A549 (cell line): ENCODE results near the gene SELPLG. TPM values are rescaled to one million over a fixed set of nuclear protein-coding genes. Genes with fewer than 3 reads are reported as not detected.

Experiments used
- ATAC-seq, 2 experiments: fragments of 200-7000 bp in 1 of 2; fragments of >200 bp in 1 of 2; cut with Nextera tagmentation in 1 of 2; cut with Tn5 transposase in 1 of 2; 3 replicates each; pipeline versions ENCODE4 v1.8.0 to v1.9.1; 2018 to 2020; ENCODE audit warnings: mild to moderate bottlenecking in 1 of 2, moderate library complexity in 1 of 2
- CTCF ChIA-PET: fragments of 300-600 bp; sonication (Branson Sonifier 250); formaldehyde crosslinking; extraction: SDS; loops from one replicate; lab custom pipeline; 2021; ENCODE audit warnings: antibody characterized with exemption, inconsistent platforms; lab: Yijun Ruan, JAX
- POLR2A ChIA-PET: fragments of 350-600 bp; formaldehyde crosslinking; extraction: SDS; loops from one replicate; lab custom pipeline; 2021; ENCODE audit warnings: antibody characterized with exemption, inconsistent platforms; lab: Yijun Ruan, JAX
- DNase-seq, 2 experiments: peaks; one replicate each; pipeline versions ENCODE4 v3.0.0 to v3.0.0-alpha.2; 2011 to 2016; ENCODE audit warnings: low read depth in 1 of 2, low spot score in 1 of 2
- FAIRE-seq: peaks from 2 replicates; lab custom pipeline; 2011; peaks lifted over from hg19 to GRCh38; lab: Jason Lieb, UNC
- H3K27ac ChIP-seq, 2 experiments: fragments of >200 bp; sonication (Bioruptor Twin); formaldehyde crosslinking; 3 replicates each; pipeline ENCODE4 v1.5.1; 2016 to 2017
- H3K4me1 ChIP-seq: fragments of >200 bp; sonication (Bioruptor Twin); formaldehyde crosslinking; 3 replicates; pipeline ENCODE4 v1.6.1; 2016
- H3K4me2 ChIP-seq: fragments of >200 bp; sonication (Bioruptor Twin); formaldehyde crosslinking; 3 replicates; pipeline ENCODE4 v1.6.1; 2016
- H3K4me3 ChIP-seq: fragments of >200 bp; sonication (Bioruptor Twin); formaldehyde crosslinking; 3 replicates; pipeline ENCODE4 v1.5.1; 2016
- H3K9me3 ChIP-seq: fragments of >200 bp; sonication (Bioruptor Twin); formaldehyde crosslinking; 3 replicates; pipeline ENCODE4 v1.6.1; 2016
- CBX8 ChIP-seq: fragments of 200-600 bp; sonication (generic); IDR thresholded peaks from 2 replicates; pipeline ENCODE4 v1.6.1; 2016
- CHD2 ChIP-seq: fragments of 150-350 bp; IDR thresholded peaks from 2 replicates; pipeline ENCODE4 v1.6.1; 2014; ENCODE audit warnings: low read length; ENCODE audit not compliant: partially characterized antibody
- EHMT2 ChIP-seq: fragments of 200-600 bp; sonication (generic); IDR thresholded peaks from 2 replicates; pipeline ENCODE4 v1.6.1; 2016; ENCODE audit warnings: antibody characterized with exemption, low read depth, mild to moderate bottlenecking, moderate library complexity
- EP300 ChIP-seq, 2 experiments: fragments of >200 bp; sonication (Bioruptor Twin); formaldehyde crosslinking; IDR thresholded peaks; 2 replicates in 1 of 2; 3 replicates in 1 of 2; pipeline ENCODE4 v1.6.1; 2016 to 2017
- GATA3 ChIP-seq: IDR thresholded peaks from 2 replicates; pipeline ENCODE4 v1.6.1; 2012; ENCODE audit warnings: borderline replicate concordance
- HDAC2 ChIP-seq: fragments of 200-600 bp; sonication (generic); IDR thresholded peaks from 2 replicates; pipeline ENCODE4 v1.6.1; 2016
- HEYL ChIP-seq: fragments of 250-450 bp; sonication (Bioruptor Pico); IDR thresholded peaks from 2 replicates; pipeline ENCODE4 v1.8.0; 2021; ENCODE audit warnings: mild to moderate bottlenecking, moderate library complexity
- HOXB5 ChIP-seq: fragments of 250-450 bp; sonication (Bioruptor Pico); IDR thresholded peaks from 2 replicates; pipeline ENCODE4 v1.5.0; 2020; ENCODE audit warnings: mild to moderate bottlenecking, moderate library complexity
- KDM1A ChIP-seq: fragments of 200-600 bp; sonication (generic); IDR thresholded peaks from 2 replicates; pipeline ENCODE4 v1.6.1; 2016; ENCODE audit warnings: low read depth, mild to moderate bottlenecking
- KDM5A ChIP-seq: fragments of 200-600 bp; sonication (generic); IDR thresholded peaks from 2 replicates; pipeline ENCODE4 v1.6.1; 2016; ENCODE audit warnings: antibody characterized with exemption, mild to moderate bottlenecking
- MAFK ChIP-seq: fragments of 450-650 bp; IDR thresholded peaks from 2 replicates; pipeline ENCODE4 v1.6.1; 2014; ENCODE audit not compliant: partially characterized antibody
- MAZ ChIP-seq: fragments of 150-350 bp; IDR thresholded peaks from 2 replicates; pipeline ENCODE4 v1.6.1; 2014; ENCODE audit warnings: antibody characterized with exemption, low read depth, low read length, borderline replicate concordance
- NPAS2 ChIP-seq: fragments of 250-450 bp; sonication (Bioruptor Pico); IDR thresholded peaks from 2 replicates; pipeline ENCODE4 v1.8.0; 2022; ENCODE audit warnings: mild to moderate bottlenecking, moderate library complexity, borderline replicate concordance
- NR3C1 ChIP-seq: fragments of >200 bp; sonication (Bioruptor Twin); formaldehyde crosslinking; IDR thresholded peaks from 3 replicates; pipeline ENCODE4 v1.6.1; 2017
- POLR2A ChIP-seq: IDR thresholded peaks from 2 replicates; pipeline ENCODE4 v1.6.1; 2012; ENCODE audit warnings: mild to moderate bottlenecking, low read length
- RAD21 ChIP-seq, 2 experiments: fragments of >200 bp in 1 of 2; sonication (Bioruptor Twin) in 1 of 2; formaldehyde crosslinking in 1 of 2; IDR thresholded peaks in 1 of 2; conservative IDR thresholded peaks in 1 of 2; 2 replicates in 1 of 2; 3 replicates in 1 of 2; pipeline ENCODE4 v1.6.1; 2012 to 2018; ENCODE audit warnings: inconsistent platforms in 1 of 2
- RCOR1 ChIP-seq: fragments of 150-350 bp; IDR thresholded peaks from 2 replicates; pipeline ENCODE4 v1.6.1; 2014; ENCODE audit warnings: antibody characterized with exemption, low read length, low read depth
- RNF2 ChIP-seq: fragments of 200-600 bp; sonication (generic); IDR thresholded peaks from 2 replicates; pipeline ENCODE4 v1.6.1; 2016; ENCODE audit warnings: low read depth, mild to moderate bottlenecking, antibody characterized with exemption, moderate library complexity, borderline replicate concordance
- SREBF2 ChIP-seq: fragments of 450-650 bp; IDR thresholded peaks from 2 replicates; pipeline ENCODE4 v1.6.1; 2014; ENCODE audit warnings: mild to moderate bottlenecking, moderate library complexity
- TFCP2L1 ChIP-seq: fragments of 250-450 bp; sonication (Bioruptor Pico); IDR thresholded peaks from 2 replicates; pipeline ENCODE4 v1.5.0; 2021; ENCODE audit warnings: mild to moderate bottlenecking
- TP53 ChIP-seq: fragments of 250-450 bp; sonication (Bioruptor Pico); IDR thresholded peaks from 2 replicates; pipeline ENCODE4 v1.5.0; 2021; ENCODE audit warnings: mild to moderate bottlenecking, moderate library complexity
- ZNF302 ChIP-seq: fragments of 250-450 bp; sonication (Bioruptor Pico); IDR thresholded peaks from 2 replicates; pipeline ENCODE4 v1.9.0; 2021; ENCODE audit warnings: inconsistent platforms, mild to moderate bottlenecking, moderate library complexity
- WGBS: methylation state at CpG from one replicate; pipeline ENCODE4 v1.1.6; 2017; ENCODE audit errors: missing lambda C conversion rate; 5-methylcytosine and 5-hydroxymethylcytosine counted together
- polyA plus RNA-seq, 4 experiments: library from polyadenylated mRNA; depleted of rRNA in 3 of 4; stranded (reverse); fragments of >200 nt; fragmentation: RNase III in 1 of 4; extraction: RNeasy Plus Mini Kit Qiagen cat#74134 plus additional on column Dnase treatment in 1 of 4; gene quantifications; 2 replicates in 3 of 4; 3 replicates in 1 of 4; pipeline ENCODE4 v1.2.3, GENCODE V29; 2011 to 2017
- TF ChIP-seq, protein P1 (sequence below): fragments of >200 bp; sonication (Bioruptor Twin); formaldehyde crosslinking; IDR thresholded peaks from 3 replicates; pipeline ENCODE4 v1.6.1; 2016
- TF ChIP-seq, protein P2 (sequence below): fragments of 150-350 bp; IDR thresholded peaks from 2 replicates; pipeline ENCODE4 v1.6.1; 2014; ENCODE audit warnings: low read depth, mild to moderate bottlenecking, low read length
- TF ChIP-seq, protein P3 (sequence below): IDR thresholded peaks from 2 replicates; pipeline ENCODE4 v1.6.1; 2012
- TF ChIP-seq, protein P4 (sequence below): fragments of 250-450 bp; sonication (Bioruptor Pico); IDR thresholded peaks from 2 replicates; pipeline ENCODE4 v1.5.0; 2021; ENCODE audit warnings: mild to moderate bottlenecking, moderate library complexity, borderline replicate concordance
- TF ChIP-seq, protein P5 (sequence below): fragments of >200 bp; sonication (Bioruptor Twin); formaldehyde crosslinking; IDR thresholded peaks from 3 replicates; pipeline ENCODE4 v1.5.1; 2016

SELPLG gene
- polyA plus RNA-seq, 2 of the 4 experiments (the other 2 are of a cell fraction), result 0.17 to 0.67 TPM

DNA sequence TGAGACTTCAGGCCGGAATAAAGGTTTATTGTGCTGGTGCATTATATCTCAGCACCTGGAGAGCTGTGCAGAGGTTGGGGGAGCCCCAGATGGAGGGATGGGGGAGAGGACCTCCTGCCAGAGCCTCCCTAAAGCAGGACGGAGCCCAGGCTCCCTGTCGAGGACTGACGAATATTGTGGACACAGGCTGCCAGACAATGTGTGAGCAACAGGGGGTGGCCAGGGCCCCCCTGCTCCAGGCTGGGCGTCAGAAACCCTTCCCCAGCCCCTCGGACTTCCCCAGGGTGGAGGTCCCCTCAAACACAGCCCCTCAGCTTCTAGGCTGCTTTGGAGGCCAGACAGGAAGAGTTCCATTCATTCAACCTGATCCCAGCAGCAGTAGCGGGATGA is 43.9 kb downstream of the SELPLG start:
- ATAC-seq, result no peak
- DNase-seq, result no peak
- H3K4me3 ChIP-seq, result no peak overlapping the region
- 55% methylated on average over 6 of the region's 7 CpGs for WGBS
- POLR2A ChIA-PET, result no interaction called here
- H3K9me3 ChIP-seq, result no peaks in the 10 kb centered on the region
- no peak overlapping the region for H3K4me2 ChIP-seq
- TF ChIP-seq, protein P1, sequence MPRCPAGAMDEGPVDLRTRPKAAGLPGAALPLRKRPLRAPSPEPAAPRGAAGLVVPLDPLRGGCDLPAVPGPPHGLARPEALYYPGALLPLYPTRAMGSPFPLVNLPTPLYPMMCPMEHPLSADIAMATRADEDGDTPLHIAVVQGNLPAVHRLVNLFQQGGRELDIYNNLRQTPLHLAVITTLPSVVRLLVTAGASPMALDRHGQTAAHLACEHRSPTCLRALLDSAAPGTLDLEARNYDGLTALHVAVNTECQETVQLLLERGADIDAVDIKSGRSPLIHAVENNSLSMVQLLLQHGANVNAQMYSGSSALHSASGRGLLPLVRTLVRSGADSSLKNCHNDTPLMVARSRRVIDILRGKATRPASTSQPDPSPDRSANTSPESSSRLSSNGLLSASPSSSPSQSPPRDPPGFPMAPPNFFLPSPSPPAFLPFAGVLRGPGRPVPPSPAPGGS, result no peak
- no peak for TF ChIP-seq ZNF302 (CRISPR knock-in tag)
- TF ChIP-seq RCOR1, result no peak
- no peak for TF ChIP-seq EP300 (IDR thresholded peaks at IDR 0.05)
- TF ChIP-seq, protein P2, sequence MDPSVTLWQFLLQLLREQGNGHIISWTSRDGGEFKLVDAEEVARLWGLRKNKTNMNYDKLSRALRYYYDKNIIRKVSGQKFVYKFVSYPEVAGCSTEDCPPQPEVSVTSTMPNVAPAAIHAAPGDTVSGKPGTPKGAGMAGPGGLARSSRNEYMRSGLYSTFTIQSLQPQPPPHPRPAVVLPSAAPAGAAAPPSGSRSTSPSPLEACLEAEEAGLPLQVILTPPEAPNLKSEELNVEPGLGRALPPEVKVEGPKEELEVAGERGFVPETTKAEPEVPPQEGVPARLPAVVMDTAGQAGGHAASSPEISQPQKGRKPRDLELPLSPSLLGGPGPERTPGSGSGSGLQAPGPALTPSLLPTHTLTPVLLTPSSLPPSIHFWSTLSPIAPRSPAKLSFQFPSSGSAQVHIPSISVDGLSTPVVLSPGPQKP, result no peak
- no peak for TF ChIP-seq POLR2A
- TF ChIP-seq, protein P3, sequence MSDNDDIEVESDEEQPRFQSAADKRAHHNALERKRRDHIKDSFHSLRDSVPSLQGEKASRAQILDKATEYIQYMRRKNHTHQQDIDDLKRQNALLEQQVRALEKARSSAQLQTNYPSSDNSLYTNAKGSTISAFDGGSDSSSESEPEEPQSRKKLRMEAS, result no peak
- TF ChIP-seq MAFK, result no peak
- no peaks in the 10 kb centered on the region for H3K4me1 ChIP-seq
- CTCF ChIA-PET, result interaction anchor here (0.6 to 4.8 kb wide), 2 partner anchors 28 to 58 kb away, joined by 3 to 24 read pairs; no protein-coding TSS in a partner anchor
- H3K27ac ChIP-seq, result no peak overlapping the region
- FAIRE-seq, result no peak

DNA sequence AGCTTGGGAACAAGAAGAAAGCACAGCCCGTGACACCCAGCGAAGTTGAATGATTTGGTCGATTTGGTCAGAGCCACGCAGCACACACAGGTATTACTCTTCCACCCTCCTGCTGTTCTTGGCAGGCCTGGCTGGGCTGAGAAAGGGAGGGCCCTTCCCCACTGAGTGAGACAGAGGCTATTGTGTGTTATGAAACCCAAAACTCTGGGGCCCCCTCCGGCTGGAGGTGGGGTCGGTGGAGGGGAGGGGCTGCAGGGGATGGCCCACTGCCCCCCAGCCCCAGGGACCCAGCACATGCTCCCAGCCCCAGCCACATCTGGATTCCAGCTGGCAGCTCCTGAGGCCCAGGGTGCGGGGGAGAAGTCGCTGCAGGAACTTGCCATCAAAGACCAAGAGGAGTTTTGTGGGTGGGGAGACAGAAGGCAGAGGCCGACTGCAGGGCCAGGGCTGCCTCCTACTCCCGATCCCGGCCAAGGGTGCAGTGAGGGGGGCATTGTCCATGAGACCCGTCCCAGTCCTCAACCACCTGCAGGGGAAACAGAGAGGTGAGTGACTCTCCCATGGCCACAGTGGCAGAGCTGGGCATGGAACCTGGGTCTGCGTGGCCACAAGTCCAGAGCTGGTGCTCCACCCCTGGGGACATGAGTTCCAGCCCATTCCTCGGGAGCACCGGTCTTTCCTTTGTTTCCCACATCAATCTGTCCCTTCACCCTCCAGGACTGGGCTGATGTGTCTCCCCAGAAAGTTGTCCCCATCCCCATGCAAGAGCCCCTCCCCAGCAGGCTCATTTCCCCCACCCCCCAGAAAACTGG is 44.5 kb downstream of the SELPLG start:
- CTCF ChIA-PET, result interaction anchor here (0.6 to 4.8 kb wide), 6 partner anchors 19 to 76 kb away, joined by 3 to 24 read pairs (median 4); no protein-coding TSS in a partner anchor
- WGBS, result 56% methylated on average over 13 of the region's 15 CpGs

More for the DNA sequence above, 44.5 kb downstream of the SELPLG start:
- ATAC-seq (peak in 1 of 2 experiments; percentile 42; a peak in 3 of 6 replicates), FAIRE-seq (no peak), DNase-seq (no peak)
- Histone ChIP-seq H3K4me3 (no peak overlapping the region), H3K9me3 (no peaks in the 10 kb centered on the region), H3K4me2 (no peak overlapping the region), H3K4me1 (no peaks in the 10 kb centered on the region), H3K27ac (no peak overlapping the region)
- POLR2A ChIA-PET, result no interaction called here
- TF ChIP-seq EHMT2, result no peak
- TF ChIP-seq RAD21 (conservative IDR thresholded peaks at IDR 0.05 in 1 of 2, IDR thresholded peaks at IDR 0.05 in 1 of 2), result no peak
- no peak for TF ChIP-seq MAZ
- no peak for TF ChIP-seq HOXB5 (CRISPR knock-in tag)
- TF ChIP-seq, protein P4, sequence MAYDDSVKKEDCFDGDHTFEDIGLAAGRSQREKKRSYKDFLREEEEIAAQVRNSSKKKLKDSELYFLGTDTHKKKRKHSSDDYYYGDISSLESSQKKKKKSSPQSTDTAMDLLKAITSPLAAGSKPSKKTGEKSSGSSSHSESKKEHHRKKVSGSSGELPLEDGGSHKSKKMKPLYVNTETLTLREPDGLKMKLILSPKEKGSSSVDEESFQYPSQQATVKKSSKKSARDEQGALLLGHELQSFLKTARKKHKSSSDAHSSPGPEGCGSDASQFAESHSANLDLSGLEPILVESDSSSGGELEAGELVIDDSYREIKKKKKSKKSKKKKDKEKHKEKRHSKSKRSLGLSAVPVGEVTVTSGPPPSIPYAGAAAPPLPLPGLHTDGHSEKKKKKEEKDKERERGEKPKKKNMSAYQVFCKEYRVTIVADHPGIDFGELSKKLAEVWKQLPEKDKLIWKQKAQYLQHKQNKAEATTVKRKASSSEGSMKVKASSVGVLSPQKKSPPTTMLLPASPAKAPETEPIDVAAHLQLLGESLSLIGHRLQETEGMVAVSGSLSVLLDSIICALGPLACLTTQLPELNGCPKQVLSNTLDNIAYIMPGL (CRISPR knock-in tag), result no peak
- TF ChIP-seq TP53 (CRISPR knock-in tag), result no peak
- TF ChIP-seq HEYL, result no peak
- TF ChIP-seq CBX8, result no peak
- TF ChIP-seq KDM1A, result no peak
- no peak for TF ChIP-seq NR3C1
- no peak for TF ChIP-seq RNF2
- TF ChIP-seq TFCP2L1, result no peak
- no peak for TF ChIP-seq CHD2
- TF ChIP-seq SREBF2, result no peak
- no peak for TF ChIP-seq KDM5A
- no peak for TF ChIP-seq HDAC2
- TF ChIP-seq MAFK, result no peak
- no peak for TF ChIP-seq GATA3
- TF ChIP-seq, protein P5, sequence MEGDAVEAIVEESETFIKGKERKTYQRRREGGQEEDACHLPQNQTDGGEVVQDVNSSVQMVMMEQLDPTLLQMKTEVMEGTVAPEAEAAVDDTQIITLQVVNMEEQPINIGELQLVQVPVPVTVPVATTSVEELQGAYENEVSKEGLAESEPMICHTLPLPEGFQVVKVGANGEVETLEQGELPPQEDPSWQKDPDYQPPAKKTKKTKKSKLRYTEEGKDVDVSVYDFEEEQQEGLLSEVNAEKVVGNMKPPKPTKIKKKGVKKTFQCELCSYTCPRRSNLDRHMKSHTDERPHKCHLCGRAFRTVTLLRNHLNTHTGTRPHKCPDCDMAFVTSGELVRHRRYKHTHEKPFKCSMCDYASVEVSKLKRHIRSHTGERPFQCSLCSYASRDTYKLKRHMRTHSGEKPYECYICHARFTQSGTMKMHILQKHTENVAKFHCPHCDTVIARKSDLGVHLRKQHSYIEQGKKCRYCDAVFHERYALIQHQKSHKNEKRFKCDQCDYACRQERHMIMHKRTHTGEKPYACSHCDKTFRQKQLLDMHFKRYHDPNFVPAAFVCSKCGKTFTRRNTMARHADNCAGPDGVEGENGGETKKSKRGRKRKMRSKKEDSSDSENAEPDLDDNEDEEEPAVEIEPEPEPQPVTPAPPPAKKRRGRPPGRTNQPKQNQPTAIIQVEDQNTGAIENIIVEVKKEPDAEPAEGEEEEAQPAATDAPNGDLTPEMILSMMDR, result no peak
- no peak for TF ChIP-seq NPAS2 (CRISPR knock-in tag)
